WTC11 (cell line): Measurements from ENCODE around the gene OXSR1. TPM values are rescaled to one million over a fixed set of nuclear protein-coding genes. Genes with fewer than 3 reads are reported as not detected.

Source experiments
- ATAC-seq: fragments of 200-7000 bp; cut with Tn5 transposase; 2 replicates; pipeline ENCODE4 v1.10.0; 2021; ENCODE audit warnings: mild to moderate bottlenecking, moderate library complexity
- CTCF ChIA-PET: fragments of 300-600 bp; sonication (Branson Sonifier 250); formaldehyde crosslinking; loops from one replicate; lab custom pipeline; 2021; ENCODE audit warnings: antibody characterized with exemption; lab: Charles Lee
- POLR2A ChIA-PET: fragments of 350-600 bp; sonication (Branson Sonifier 250); formaldehyde crosslinking; loops from one replicate; lab custom pipeline; 2021; ENCODE audit warnings: antibody characterized with exemption; lab: Charles Lee
- DNase-seq: peaks from one replicate; pipeline ENCODE4 v3.0.0; 2021; ENCODE audit warnings: low spot score
- H3K27ac Mint-ChIP-seq: 2 replicates; pipeline ENCODE4 v1.8.0; 2021; ENCODE audit warnings: mixed read lengths
- H3K27me3 Mint-ChIP-seq: 2 replicates; pipeline ENCODE4 v1.8.0; 2021; ENCODE audit warnings: low read depth, mild to moderate bottlenecking, moderate library complexity, mixed read lengths
- H3K36me3 Mint-ChIP-seq: 2 replicates; pipeline ENCODE4 v1.8.0; 2021; ENCODE audit warnings: mixed read lengths
- H3K4me1 Mint-ChIP-seq: 2 replicates; pipeline ENCODE4 v1.8.0; 2022; ENCODE audit warnings: mixed read lengths
- H3K4me3 Mint-ChIP-seq: 2 replicates; pipeline ENCODE4 v1.8.0; 2021; ENCODE audit warnings: mild to moderate bottlenecking, moderate library complexity, mixed read lengths
- H3K9me3 Mint-ChIP-seq: 2 replicates; pipeline ENCODE4 v1.8.0; 2021; ENCODE audit warnings: mixed read lengths
- E2F5 ChIP-seq: sonication (generic); formaldehyde crosslinking; IDR thresholded peaks from 2 replicates; pipeline ENCODE4 v1.8.1; 2022; ENCODE audit warnings: mild to moderate bottlenecking, moderate library complexity, missing genetic modification reagents
- FOXP4 ChIP-seq: sonication (generic); formaldehyde crosslinking; IDR thresholded peaks from 2 replicates; pipeline ENCODE4 v1.8.0; 2022; ENCODE audit warnings: mild to moderate bottlenecking, missing genetic modification reagents
- HMGA2 ChIP-seq: fragments of 250-450 bp; sonication (Bioruptor Pico); IDR thresholded peaks from 2 replicates; pipeline ENCODE4 v1.4.0; 2021; ENCODE audit warnings: mild to moderate bottlenecking, moderate library complexity
- IRF1 ChIP-seq: sonication (generic); formaldehyde crosslinking; IDR thresholded peaks from 2 replicates; pipeline ENCODE4 v1.8.0; 2023; ENCODE audit warnings: missing genetic modification reagents
- MAX ChIP-seq: sonication (generic); formaldehyde crosslinking; IDR thresholded peaks from 2 replicates; pipeline ENCODE4 v1.8.0; 2022; ENCODE audit warnings: mild to moderate bottlenecking, missing genetic modification reagents
- NR3C1 ChIP-seq: sonication (generic); formaldehyde crosslinking; conservative IDR thresholded peaks from 2 replicates; pipeline ENCODE4 v1.8.1; 2023; ENCODE audit warnings: low read depth, mild to moderate bottlenecking, missing genetic modification reagents
- SMAD4 ChIP-seq: sonication (generic); formaldehyde crosslinking; IDR thresholded peaks from 2 replicates; pipeline ENCODE4 v1.8.0; 2022; ENCODE audit warnings: mild to moderate bottlenecking, missing genetic modification reagents
- TP53 ChIP-seq: sonication (generic); formaldehyde crosslinking; IDR thresholded peaks from 2 replicates; pipeline ENCODE4 v1.8.1; 2023; ENCODE audit warnings: mild to moderate bottlenecking, missing genetic modification reagents
- ZBTB21 ChIP-seq: sonication (generic); formaldehyde crosslinking; IDR thresholded peaks from 2 replicates; pipeline ENCODE4 v1.8.1; 2023; ENCODE audit warnings: mild to moderate bottlenecking, missing genetic modification reagents, borderline replicate concordance
- ZNF138 ChIP-seq: sonication (generic); formaldehyde crosslinking; conservative IDR thresholded peaks from 2 replicates; pipeline ENCODE4 v1.8.1; 2022; ENCODE audit warnings: mild to moderate bottlenecking, moderate library complexity, missing genetic modification reagents
- ZNF219 ChIP-seq: sonication (generic); formaldehyde crosslinking; IDR thresholded peaks from 2 replicates; pipeline ENCODE4 v1.8.0; 2023; ENCODE audit warnings: missing genetic modification reagents, mild to moderate bottlenecking, borderline replicate concordance
- ZNF281 ChIP-seq: sonication (generic); formaldehyde crosslinking; IDR thresholded peaks from 2 replicates; pipeline ENCODE4 v1.8.0; 2023; ENCODE audit warnings: mild to moderate bottlenecking, missing genetic modification reagents
- ZNF425 ChIP-seq: fragments of 250-450 bp; sonication (Bioruptor Pico); conservative IDR thresholded peaks from 2 replicates; pipeline ENCODE4 v1.9.0; 2021; ENCODE audit warnings: mild to moderate bottlenecking
- total RNA-seq: library from RNA; stranded (reverse); gene quantifications from 3 replicates; pipeline ENCODE4 v1.2.3, GENCODE V29; 2021
- TF ChIP-seq, protein P1 (sequence below): sonication (generic); formaldehyde crosslinking; IDR thresholded peaks from 2 replicates; pipeline ENCODE4 v1.8.0; 2022; ENCODE audit warnings: missing genetic modification reagents
- TF ChIP-seq, protein P2 (sequence below): sonication (generic); formaldehyde crosslinking; IDR thresholded peaks from 2 replicates; pipeline ENCODE4 v1.8.1; 2022; ENCODE audit warnings: low read depth, missing genetic modification reagents, borderline replicate concordance

Gene OXSR1
- total RNA-seq, 1 experiment from 2014 or later, result 50.6 TPM

GRCh38 chr3:38153221-38153620 lies 12.1 kb upstream of the OXSR1 start:
- ATAC-seq (no peak), DNase-seq (no peak)
- CTCF ChIA-PET, result interaction anchor here (0.8 to 1.1 kb wide), 2 partner anchors 10 to 12 kb away, joined by 3 to 6 read pairs; partner anchors contain the start of gene OXSR1
- H3K9me3 Mint-ChIP-seq, result no peaks in the 10 kb centered on the region; the same call in 1 of the 2 replicates
- TF ChIP-seq ZBTB21 (CRISPR knock-in tag) (no peak), ZNF219 (CRISPR knock-in tag) (no peak)
- TF ChIP-seq, protein P1, sequence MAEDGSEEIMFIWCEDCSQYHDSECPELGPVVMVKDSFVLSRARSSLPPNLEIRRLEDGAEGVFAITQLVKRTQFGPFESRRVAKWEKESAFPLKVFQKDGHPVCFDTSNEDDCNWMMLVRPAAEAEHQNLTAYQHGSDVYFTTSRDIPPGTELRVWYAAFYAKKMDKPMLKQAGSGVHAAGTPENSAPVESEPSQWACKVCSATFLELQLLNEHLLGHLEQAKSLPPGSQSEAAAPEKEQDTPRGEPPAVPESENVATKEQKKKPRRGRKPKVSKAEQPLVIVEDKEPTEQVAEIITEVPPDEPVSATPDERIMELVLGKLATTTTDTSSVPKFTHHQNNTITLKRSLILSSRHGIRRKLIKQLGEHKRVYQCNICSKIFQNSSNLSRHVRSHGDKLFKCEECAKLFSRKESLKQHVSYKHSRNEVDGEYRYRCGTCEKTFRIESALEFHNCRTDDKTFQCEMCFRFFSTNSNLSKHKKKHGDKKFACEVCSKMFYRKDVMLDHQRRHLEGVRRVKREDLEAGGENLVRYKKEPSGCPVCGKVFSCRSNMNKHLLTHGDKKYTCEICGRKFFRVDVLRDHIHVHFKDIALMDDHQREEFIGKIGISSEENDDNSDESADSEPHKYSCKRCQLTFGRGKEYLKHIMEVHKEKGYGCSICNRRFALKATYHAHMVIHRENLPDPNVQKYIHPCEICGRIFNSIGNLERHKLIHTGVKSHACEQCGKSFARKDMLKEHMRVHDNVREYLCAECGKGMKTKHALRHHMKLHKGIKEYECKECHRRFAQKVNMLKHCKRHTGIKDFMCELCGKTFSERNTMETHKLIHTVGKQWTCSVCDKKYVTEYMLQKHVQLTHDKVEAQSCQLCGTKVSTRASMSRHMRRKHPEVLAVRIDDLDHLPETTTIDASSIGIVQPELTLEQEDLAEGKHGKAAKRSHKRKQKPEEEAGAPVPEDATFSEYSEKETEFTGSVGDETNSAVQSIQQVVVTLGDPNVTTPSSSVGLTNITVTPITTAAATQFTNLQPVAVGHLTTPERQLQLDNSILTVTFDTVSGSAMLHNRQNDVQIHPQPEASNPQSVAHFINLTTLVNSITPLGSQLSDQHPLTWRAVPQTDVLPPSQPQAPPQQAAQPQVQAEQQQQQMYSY (CRISPR knock-in tag), result no peak
- no peak overlapping the region for H3K4me3 Mint-ChIP-seq
- no peak overlapping the region for H3K27ac Mint-ChIP-seq
- H3K27me3 Mint-ChIP-seq, result no peaks in the 10 kb centered on the region; the same call in 1 of the 2 replicates
- no peaks in the 10 kb centered on the region for H3K4me1 Mint-ChIP-seq
- POLR2A ChIA-PET, result no interaction called here
- no peaks in the 10 kb centered on the region for H3K36me3 Mint-ChIP-seq

- ChIA-PET POLR2A (no interaction called here), CTCF (interaction anchor here (1.1 kb wide), 1 partner anchor 9 kb away, joined by 6 read pairs; no protein-coding TSS in a partner anchor)
- Mint-ChIP-seq H3K36me3 (no peaks in the 10 kb centered on the region), H3K27me3 (no peaks in the 10 kb centered on the region; the same call in 1 of the 2 replicates), H3K9me3 (no peaks in the 10 kb centered on the region; the same call in 1 of the 2 replicates), H3K4me3 (no peak overlapping the region), H3K4me1 (no peaks in the 10 kb centered on the region)
- no peak for TF ChIP-seq SMAD4
- TF ChIP-seq MAX (CRISPR knock-in tag), result no peak
- TF ChIP-seq HMGA2 (CRISPR knock-in tag), result no peak
- TF ChIP-seq FOXP4, result no peak
- TF ChIP-seq TP53 (CRISPR knock-in tag), result no peak
- TF ChIP-seq ZNF281 (CRISPR knock-in tag), result no peak
- TF ChIP-seq IRF1 (CRISPR knock-in tag), result no peak
- TF ChIP-seq, protein P2, sequence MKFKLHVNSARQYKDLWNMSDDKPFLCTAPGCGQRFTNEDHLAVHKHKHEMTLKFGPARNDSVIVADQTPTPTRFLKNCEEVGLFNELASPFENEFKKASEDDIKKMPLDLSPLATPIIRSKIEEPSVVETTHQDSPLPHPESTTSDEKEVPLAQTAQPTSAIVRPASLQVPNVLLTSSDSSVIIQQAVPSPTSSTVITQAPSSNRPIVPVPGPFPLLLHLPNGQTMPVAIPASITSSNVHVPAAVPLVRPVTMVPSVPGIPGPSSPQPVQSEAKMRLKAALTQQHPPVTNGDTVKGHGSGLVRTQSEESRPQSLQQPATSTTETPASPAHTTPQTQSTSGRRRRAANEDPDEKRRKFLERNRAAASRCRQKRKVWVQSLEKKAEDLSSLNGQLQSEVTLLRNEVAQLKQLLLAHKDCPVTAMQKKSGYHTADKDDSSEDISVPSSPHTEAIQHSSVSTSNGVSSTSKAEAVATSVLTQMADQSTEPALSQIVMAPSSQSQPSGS (CRISPR knock-in tag), result no peak
- TF ChIP-seq NR3C1, result no peak
- TF ChIP-seq E2F5, result no peak
- no peak for TF ChIP-seq ZNF425
- no peak for TF ChIP-seq ZNF138 (CRISPR knock-in tag)
- TF ChIP-seq, all 79 proteins: peak for 0
- no peak for ATAC-seq
- no peak overlapping the region for H3K27ac Mint-ChIP-seq
- no peak for DNase-seq
Measured at GRCh38 chr3:38154033-38154494, 11.3 kb upstream of the OXSR1 start.
